Activated CD4-positive, alpha-beta T cell treated with anti-CD3 and anti-CD28 coated beads for 24 hours (primary cell): ENCODE data around the gene ULBP3.
"Not testable (repeated sequence)": the region's sequence is repeated elsewhere in the genome, so short reads cannot be mapped to it uniquely, and the experiment has no call there.

Experiments used
- DNase-seq, 2 donors: peaks; one replicate each; pipeline ENCODE4 v3.0.0-alpha.2; 2020; ENCODE audit warnings: low read depth in 2 of 2

ULBP3 gene

GRCh38 chr6:150043501-150044412, 25.2 kb downstream of the ULBP3 start:
- no peak for DNase-seq

- no peak for DNase-seq
Measured at GRCh38 chr6:150043096-150043495, 25.8 kb downstream of the ULBP3 start.

GRCh38 chr6:150038202-150039062, 30.5 kb downstream of the ULBP3 start:
- DNase-seq: no peak

GRCh38 chr6:150037526-150038201, 31.3 kb downstream of the ULBP3 start:
- DNase-seq: no peak

- DNase-seq: no peak
Measured at GRCh38 chr6:150036081-150036480, 32.8 kb downstream of the ULBP3 start.

- DNase-seq: no peak
Measured at GRCh38 chr6:150033207-150033771, 35.6 kb downstream of the ULBP3 start.

- DNase-seq: no peak
Measured at GRCh38 chr6:150032598-150032997, 36.3 kb downstream of the ULBP3 start.

GRCh38 chr6:150030611-150031010, 38.3 kb downstream of the ULBP3 start:
- DNase-seq: no peak

- DNase-seq: no peak
Measured at GRCh38 chr6:150029749-150030148, 39.2 kb downstream of the ULBP3 start.

GRCh38 chr6:150029276-150029675, 39.6 kb downstream of the ULBP3 start:
- no peak for DNase-seq

GRCh38 chr6:150028799-150029198, 40.1 kb downstream of the ULBP3 start:
- no peak for DNase-seq

- DNase-seq: no peak
Measured at GRCh38 chr6:150027806-150028565, 40.9 kb downstream of the ULBP3 start.

- no peak for DNase-seq
Measured at GRCh38 chr6:150026976-150027805, 41.7 kb downstream of the ULBP3 start.

GRCh38 chr6:150025201-150025917, 43.6 kb downstream of the ULBP3 start, which contains the start of gene RAET1L:
RAET1L (minus strand) TSS chr6:150025532; CDS start chr6:150025471, 61 bp downstream.
- no peak for DNase-seq

- no peak for DNase-seq
Measured at GRCh38 chr6:150024646-150025155, 44.2 kb downstream of the ULBP3 start.

GRCh38 chr6:150024021-150024420, 44.9 kb downstream of the ULBP3 start:
- DNase-seq: not testable (repeated sequence)

GRCh38 chr6:150021870-150022269, 47.1 kb downstream of the ULBP3 start:
- DNase-seq: not testable (repeated sequence)

GRCh38 chr6:150018846-150019580, 49.9 kb downstream of the ULBP3 start:
- DNase-seq: no peak
